ENCODE measurements around the gene RASA3. TPM values are rescaled to one million over a fixed set of nuclear protein-coding genes. Genes with fewer than 3 reads are reported as not detected.
"Not testable (repeated sequence)": the region's sequence is repeated elsewhere in the genome, so short reads cannot be mapped to it uniquely, and the experiment has no call there.

Gene RASA3
- total RNA-seq, 4 donors from 2014 or later, result 28.1 to 73.4 (median 56.8) TPM

- ATAC-seq (ENCODE audit: low FRiP score), result no peak
- no peak for DNase-seq (ENCODE audit: low spot score)
- TF ChIP-seq CTCF (IDR thresholded peaks at IDR 0.05), result no peak
These were observed 8.5 kb upstream of the RASA3 start for GRCh38 chr13:114140906-114141250.

GRCh38 chr13:114140131-114140905, 7.9 kb upstream of the RASA3 start:
- DNase-seq (ENCODE audit: low spot score), result no peak
- no peak for ATAC-seq (ENCODE audit: low FRiP score)
- TF ChIP-seq CTCF (IDR thresholded peaks at IDR 0.05), result no peak

- TF ChIP-seq CTCF (IDR thresholded peaks at IDR 0.05), result no peak
- ATAC-seq (ENCODE audit: low FRiP score) (no peak), DNase-seq (ENCODE audit: low spot score) (no peak)
These were observed 4.2 kb upstream of the RASA3 start for GRCh38 chr13:114136576-114136975.

DNA sequence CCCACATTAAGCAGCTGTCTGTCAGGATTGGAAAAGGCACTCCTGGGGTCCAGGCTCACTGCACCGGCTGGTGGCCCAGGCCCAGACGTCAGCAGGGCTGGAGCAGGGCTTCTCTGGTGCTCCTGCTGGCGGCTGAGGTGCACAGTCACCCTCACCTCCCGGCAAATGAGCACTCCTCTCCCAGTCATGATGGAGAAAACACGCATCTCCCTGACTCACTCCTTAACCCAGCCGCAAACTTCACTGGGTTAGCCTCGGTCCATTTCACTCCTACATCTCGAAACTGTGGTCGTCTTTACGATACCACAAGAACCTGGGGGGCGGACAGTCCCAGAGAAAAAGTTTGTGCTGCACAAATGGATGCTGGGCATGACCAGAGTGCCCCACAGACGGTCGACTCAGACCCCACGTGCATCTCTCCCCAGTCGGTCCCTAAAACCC, 3.3 kb upstream of the RASA3 start:
- no peak for TF ChIP-seq CTCF (IDR thresholded peaks at IDR 0.05)
- ATAC-seq (ENCODE audit: low FRiP score) (no peak), DNase-seq (ENCODE audit: low spot score) (no peak)

- DNase-seq (ENCODE audit: low spot score), result no peak
These were observed 2.7 kb upstream of the RASA3 start for GRCh38 chr13:114134944-114135610.

DNA sequence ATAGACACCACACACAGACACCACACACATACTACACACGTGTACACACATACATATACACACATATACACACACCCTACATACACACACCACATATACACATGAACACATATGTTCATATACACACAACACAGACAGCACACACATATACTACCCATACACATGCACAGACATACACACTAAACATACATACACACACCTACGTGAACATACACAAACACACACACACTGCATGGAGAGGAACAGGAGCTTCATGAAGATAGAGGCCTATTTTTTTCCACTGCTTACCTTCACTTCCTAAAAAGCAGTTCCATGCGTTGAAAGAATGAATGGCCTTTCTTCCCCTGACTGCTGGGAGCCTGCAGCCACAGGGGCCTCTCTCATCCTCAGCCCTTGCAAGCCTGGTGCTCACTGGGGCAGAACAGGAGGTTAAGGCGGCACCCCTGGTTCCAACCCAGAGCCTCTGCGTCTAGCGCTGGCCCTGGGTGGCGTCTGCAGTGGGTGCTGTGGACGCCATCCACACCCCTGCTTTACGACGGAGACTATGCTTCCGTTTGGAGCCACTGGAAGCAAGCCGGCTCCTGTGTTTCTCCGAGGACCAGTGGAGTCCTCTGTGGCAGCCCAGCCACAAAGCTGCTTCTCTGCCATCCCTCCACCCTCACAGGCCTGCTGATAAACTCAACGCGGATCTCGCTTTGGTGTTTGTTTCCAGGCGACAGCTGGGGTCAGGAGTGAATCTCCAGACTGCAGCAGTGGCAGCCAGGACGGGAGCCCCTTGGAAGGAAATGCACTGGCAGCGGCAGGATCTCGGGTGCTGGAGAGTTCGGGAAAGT, 1.9 kb upstream of the RASA3 start:
- TF ChIP-seq CTCF (IDR thresholded peaks at IDR 0.05), result no peak
- no peak for ATAC-seq (ENCODE audit: low FRiP score)
- no peak for DNase-seq (ENCODE audit: low spot score)

More at GRCh38 chr13:114134944-114135610, 2.7 kb upstream of the RASA3 start:
- TF ChIP-seq CTCF (IDR thresholded peaks at IDR 0.05), result no peak
- ATAC-seq (ENCODE audit: low FRiP score), result no peak

DNA sequence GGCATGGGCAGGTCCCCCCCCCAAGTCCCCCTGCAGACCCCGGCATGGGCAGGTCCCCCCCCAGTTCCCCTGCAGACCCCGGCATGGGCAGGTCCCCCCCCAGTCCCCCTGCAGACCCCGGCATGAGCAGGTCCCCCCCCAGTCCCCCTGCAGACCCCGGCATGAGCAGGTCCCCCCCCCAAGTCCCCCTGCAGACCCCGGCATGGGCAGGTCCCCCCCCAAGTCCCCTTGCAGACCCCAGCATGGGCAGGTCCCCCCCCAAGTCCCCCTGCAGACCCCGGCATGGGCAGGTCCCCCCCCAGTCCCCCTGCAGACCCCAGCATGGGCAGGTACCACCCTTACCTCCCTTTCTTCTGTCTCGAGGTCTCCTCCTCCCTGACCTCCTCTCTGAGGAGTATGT, 1.1 kb upstream of the RASA3 start:
- not testable (repeated sequence) for DNase-seq (ENCODE audit: low spot score); ATAC-seq (ENCODE audit: low FRiP score)

GRCh38 chr13:114133126-114133525, 703 bp upstream of the RASA3 start:
- not testable (repeated sequence) for ATAC-seq (ENCODE audit: low FRiP score); DNase-seq (ENCODE audit: low spot score)
